A673 (cell line): ENCODE measurements around the gene ABCD3. TPM values are rescaled to one million over a fixed set of nuclear protein-coding genes. Genes with fewer than 3 reads are reported as not detected.

Experiments
- BruUV-seq: library from RNA; stranded (reverse); fragments of 400-500 nt; replicated peaks from 2 replicates; lab custom pipeline; 2021; lab: Mats Ljungman, UMichigan
- CTCF ChIA-PET: fragments of 300-600 bp; sonication (Branson Sonifier 250); formaldehyde crosslinking; loops from one replicate; lab custom pipeline; 2022; ENCODE audit warnings: antibody characterized with exemption; lab: Charles Lee
- POLR2A ChIA-PET: fragments of 300-600 bp; sonication (Branson Sonifier 250); formaldehyde crosslinking; loops from one replicate; lab custom pipeline; 2022; ENCODE audit warnings: antibody characterized with exemption; ENCODE audit not compliant: low non-redundant PET; lab: Charles Lee
- DNase-seq: peaks from one replicate; pipeline ENCODE4 v3.0.0-alpha.2; 2015; ENCODE audit warnings: low spot score
- H3K27ac ChIP-seq: fragments of 200-600 bp; sonication (generic); 2 replicates; pipeline ENCODE4 v1.5.1; 2016; ENCODE audit warnings: mixed run types, low read depth, mild to moderate bottlenecking, mixed read lengths, antibody characterized with exemption, low read length; ENCODE audit not compliant: poor library complexity, severe bottlenecking
- H3K27me3 ChIP-seq: fragments of 200-600 bp; sonication (generic); replicated peaks from 2 replicates; pipeline ENCODE4 v1.6.1; 2017; ENCODE audit warnings: mixed run types, low read depth, mild to moderate bottlenecking, mixed read lengths, antibody characterized with exemption, low read length; ENCODE audit not compliant: insufficient read depth, poor library complexity
- H3K36me3 ChIP-seq: fragments of 200-600 bp; sonication (generic); 2 replicates; pipeline ENCODE4 v1.6.1; 2016; ENCODE audit warnings: mixed run types, mild to moderate bottlenecking, mixed read lengths, antibody characterized with exemption, low read length; ENCODE audit not compliant: insufficient read depth, poor library complexity, severe bottlenecking
- H3K4me1 ChIP-seq: fragments of 200-600 bp; sonication (generic); 2 replicates; pipeline ENCODE4 v1.6.1; 2017; ENCODE audit warnings: mixed run types, mild to moderate bottlenecking, mixed read lengths, antibody characterized with exemption, low read length; ENCODE audit not compliant: insufficient read depth, poor library complexity, severe bottlenecking
- H3K4me3 ChIP-seq: fragments of 200-600 bp; sonication (generic); 2 replicates; pipeline ENCODE4 v1.5.1; 2016; ENCODE audit warnings: low read depth, mixed run types, mild to moderate bottlenecking, mixed read lengths, low read length; ENCODE audit not compliant: poor library complexity, severe bottlenecking
- H3K9me3 ChIP-seq: fragments of 200-600 bp; sonication (generic); 2 replicates; pipeline ENCODE4 v1.6.1; 2016; ENCODE audit warnings: mixed run types, low read depth, mild to moderate bottlenecking, mixed read lengths, antibody characterized with exemption, low read length; ENCODE audit not compliant: poor library complexity, severe bottlenecking
- CTCF ChIP-seq: fragments of 300-800, 200-600 bp; sonication (generic); conservative IDR thresholded peaks from 2 replicates; pipeline ENCODE4 v1.5.1; 2017; ENCODE audit warnings: low read depth, mild to moderate bottlenecking, antibody characterized with exemption, low read length, moderate library complexity, mixed read lengths
- EZH2 ChIP-seq: fragments of 200-600 bp; sonication (generic); IDR thresholded peaks from 2 replicates; pipeline ENCODE4 v1.6.1; 2017; ENCODE audit warnings: borderline replicate concordance, low read depth, mild to moderate bottlenecking, mixed read lengths, antibody characterized with exemption, low read length; ENCODE audit not compliant: poor library complexity, severe bottlenecking
- intact Hi-C: fragments of 100-400 bp; cut with micrococcal nuclease; formaldehyde crosslinking; loops from one replicate; pipeline ENCODE4 v1.10.0; 2022; ENCODE audit not compliant: unreplicated experiment
- total RNA-seq: library from RNA; stranded (reverse); gene quantifications from 2 replicates; pipeline ENCODE4 v1.2.3, GENCODE V29; 2021

ABCD3 gene
- total RNA-seq, 1 experiment from 2014 or later, result 65.0 TPM

- BruUV-seq, result no TSS peak
- Histone ChIP-seq H3K27me3 (no peaks in the 10 kb centered on the region), H3K36me3 (no peaks in the 10 kb centered on the region), H3K9me3 (no peaks in the 10 kb centered on the region), H3K4me3 (no peak overlapping the region), H3K27ac (no peak overlapping the region), H3K4me1 (no peaks in the 10 kb centered on the region)
- ChIA-PET CTCF (no interaction called here), POLR2A (no interaction called here)
- no peak for DNase-seq
- TF ChIP-seq CTCF (no peak), EZH2 (no peak)
- intact Hi-C loops, result no loop called here
Observed at GRCh38 chr1:94475232-94475631, 57.0 kb downstream of the ABCD3 start.

GRCh38 chr1:94479682-94480081, 61.5 kb downstream of the ABCD3 start:
- Histone ChIP-seq H3K36me3 (no peaks in the 10 kb centered on the region), H3K4me3 (no peak overlapping the region), H3K27ac (no peak overlapping the region), H3K4me1 (no peaks in the 10 kb centered on the region), H3K9me3 (no peaks in the 10 kb centered on the region), H3K27me3 (no peaks in the 10 kb centered on the region)
- ChIA-PET POLR2A (no interaction called here), CTCF (no interaction called here)
- DNase-seq, result no peak
- no TSS peak for BruUV-seq
- intact Hi-C loops, result no loop called here
- TF ChIP-seq EZH2 (no peak), CTCF (no peak)

GRCh38 chr1:94481473-94481933, 63.3 kb downstream of the ABCD3 start:
- CTCF ChIA-PET, result interaction anchor here (0.6 to 2.3 kb wide), 5 partner anchors 11 to 325 kb away, joined by 3 to 12 read pairs (median 6); no protein-coding TSS in a partner anchor
- intact Hi-C loops, result loop anchor here (1.0 kb wide), 1 partner anchor 321 kb away; no protein-coding TSS in a partner anchor
- H3K36me3 ChIP-seq, result no peaks in the 10 kb centered on the region
- H3K27ac ChIP-seq, result no peak overlapping the region
- peak; percentile 83 for DNase-seq
- no peaks in the 10 kb centered on the region for H3K27me3 ChIP-seq
- POLR2A ChIA-PET, result no interaction called here
- H3K4me3 ChIP-seq, result no peak overlapping the region
- TF ChIP-seq CTCF (peak; percentile 86), EZH2 (no peak)
- H3K9me3 ChIP-seq, result no peaks in the 10 kb centered on the region
- no peaks in the 10 kb centered on the region for H3K4me1 ChIP-seq
- BruUV-seq, result no TSS peak
